Sigmoid colon (tissue), 4 donors: ENCODE results near the gene ACP3.

ENCODE experiments used
- CTCF ChIP-seq, 4 experiments: fragments of 450-650 bp in 3 of 4; fragments of 200-600 bp in 1 of 4; IDR thresholded peaks; one replicate each; pipeline ENCODE4 v1.5.1; 2016 to 2019; ENCODE audit warnings: antibody characterized with exemption in 4 of 4, mild to moderate bottlenecking in 3 of 4, moderate library complexity in 2 of 4
- EP300 ChIP-seq, 4 donors: sonication (generic); formaldehyde crosslinking; IDR thresholded peaks; one replicate each; pipeline ENCODE4 v1.6.1; 2017; ENCODE audit warnings: antibody characterized with exemption in 4 of 4
- POLR2A ChIP-seq, 2 donors: fragments of 450-650 bp; IDR thresholded peaks; one replicate each; pipeline ENCODE4 v1.6.1; 2016; ENCODE audit warnings: antibody characterized with exemption in 2 of 2, mild to moderate bottlenecking in 2 of 2, moderate library complexity in 2 of 2

- TF ChIP-seq POLR2A (IDR thresholded peaks at IDR 0.05) (no peak), CTCF (IDR thresholded peaks at IDR 0.05) (no peak), EP300 (IDR thresholded peaks at IDR 0.05) (no peak)
These were observed 31.6 kb upstream of the ACP3 start for GRCh38 chr3:132285620-132285945.
